HG03025 (cell line): ENCODE measurements around the gene GPS1.
A peak's percentile ranks its signal among the peaks of the same experiment; 100 is the strongest.

Experiments
- ATAC-seq: cut with Tn5 transposase; IDR thresholded peaks from one replicate; pipeline ENCODE4 v1.9.1; 2021; ENCODE audit warnings: mild to moderate bottlenecking, moderate library complexity; ENCODE audit not compliant: unreplicated experiment, low FRiP score

Gene GPS1

GRCh38 chr17:82098169-82098938 is 46.7 kb downstream of the GPS1 start, which contains the start of gene FASN:
TSS of gene FASN (minus strand) at chr17:82098236. CDS start at chr17:82096445, 1,791 bp downstream.
- peak; percentile 54 for ATAC-seq

GRCh38 chr17:82098939-82099763 is 47.5 kb downstream of the GPS1 start:
- ATAC-seq, result peak; percentile 11

- ATAC-seq, result no peak
Observed at GRCh38 chr17:82100502-82101298, 49.0 kb downstream of the GPS1 start.

GRCh38 chr17:82101301-82101715 is 49.6 kb downstream of the GPS1 start:
- no peak for ATAC-seq

GRCh38 chr17:82101767-82102679 is 50.3 kb downstream of the GPS1 start:
- ATAC-seq, result no peak

GRCh38 chr17:82103553-82104451 is 52.1 kb downstream of the GPS1 start:
- ATAC-seq, result no peak

- ATAC-seq, result no peak
Observed at GRCh38 chr17:82104797-82105416, 53.2 kb downstream of the GPS1 start.

GRCh38 chr17:82105417-82105881 is 53.8 kb downstream of the GPS1 start:
- no peak for ATAC-seq

GRCh38 chr17:82105882-82106687 is 54.4 kb downstream of the GPS1 start:
- no peak for ATAC-seq

- ATAC-seq, result no peak
Observed at GRCh38 chr17:82106688-82107305, 55.1 kb downstream of the GPS1 start.
